ENCODE results near the gene TMEM272.
"Not testable (repeated sequence)": the region's sequence is repeated elsewhere in the genome, so short reads cannot be mapped to it uniquely, and the experiment has no call there.

The TMEM272 gene

GRCh38 chr13:51824712-51825111 lies 20.3 kb downstream of the TMEM272 start:
- FAIRE-seq: not testable (repeated sequence)

- FAIRE-seq: no peak
Measured at GRCh38 chr13:51823863-51824262, 21.1 kb downstream of the TMEM272 start.

- FAIRE-seq: no peak
Measured at GRCh38 chr13:51823359-51823758, 21.6 kb downstream of the TMEM272 start.

- no peak for FAIRE-seq
Measured at GRCh38 chr13:51822106-51822815, 22.7 kb downstream of the TMEM272 start.

GRCh38 chr13:51821606-51822005 lies 23.4 kb downstream of the TMEM272 start:
- no peak for FAIRE-seq

GRCh38 chr13:51820016-51820597 lies 24.9 kb downstream of the TMEM272 start:
- no peak for FAIRE-seq

GRCh38 chr13:51819544-51819943 lies 25.4 kb downstream of the TMEM272 start:
- no peak for FAIRE-seq

- no peak for FAIRE-seq
Measured at GRCh38 chr13:51818781-51819511, 26.0 kb downstream of the TMEM272 start.

- no peak for FAIRE-seq
Measured at GRCh38 chr13:51818276-51818675, 26.7 kb downstream of the TMEM272 start.

GRCh38 chr13:51817717-51818116 lies 27.3 kb downstream of the TMEM272 start:
- no peak for FAIRE-seq

GRCh38 chr13:51816604-51817249 lies 28.2 kb downstream of the TMEM272 start:
- FAIRE-seq: no peak

- no peak for FAIRE-seq
Measured at GRCh38 chr13:51815848-51816247, 29.1 kb downstream of the TMEM272 start.

GRCh38 chr13:51814825-51815650 lies 29.9 kb downstream of the TMEM272 start:
- FAIRE-seq: no peak

- FAIRE-seq: no peak
Measured at GRCh38 chr13:51814071-51814470, 30.9 kb downstream of the TMEM272 start.

GRCh38 chr13:51811920-51812451 lies 33.0 kb downstream of the TMEM272 start:
- no peak for FAIRE-seq

- no peak for FAIRE-seq
Measured at GRCh38 chr13:51811046-51811445, 33.9 kb downstream of the TMEM272 start.

GRCh38 chr13:51808811-51809210 lies 36.2 kb downstream of the TMEM272 start:
- no peak for FAIRE-seq

GRCh38 chr13:51807041-51807440 lies 37.9 kb downstream of the TMEM272 start:
- FAIRE-seq: no peak

- FAIRE-seq: no peak
Measured at GRCh38 chr13:51806566-51806965, 38.4 kb downstream of the TMEM272 start.

GRCh38 chr13:51805925-51806324 lies 39.1 kb downstream of the TMEM272 start:
- no peak for FAIRE-seq

- FAIRE-seq: no peak
Measured at GRCh38 chr13:51805313-51805712, 39.7 kb downstream of the TMEM272 start.

All from A204.1 (cell line).